Fibroblast of gingiva (primary cell): Measurements from ENCODE around the gene DHFR.
"Not testable (repeated sequence)": the region's sequence is repeated elsewhere in the genome, so short reads cannot be mapped to it uniquely, and the experiment has no call there.

ENCODE experiments used
- DNase-seq: peaks from one replicate; pipeline ENCODE4 v3.0.0-alpha.2; 2011; ENCODE audit warnings: low read depth

Gene DHFR

GRCh38 chr5:80654391-80655230 lies at the start of gene DHFR, which contains the start of gene MSH3:
Gene DHFR, minus strand, starts transcription at chr5:80654983. Its CDS starts 494 bp downstream, at chr5:80654489.
Gene MSH3, plus strand, starts transcription at chr5:80654652. Its CDS starts 76 bp downstream, at chr5:80654728.
- peak; percentile 86 for DNase-seq

- no peak for DNase-seq
Measured at GRCh38 chr5:80704221-80704620, 49.4 kb upstream of the DHFR start.

- no peak for DNase-seq
Measured at GRCh38 chr5:80703747-80704146, 49.0 kb upstream of the DHFR start.

GRCh38 chr5:80703291-80703690 lies 48.5 kb upstream of the DHFR start:
- DNase-seq, result no peak

- no peak for DNase-seq
Measured at GRCh38 chr5:80701597-80701996, 46.8 kb upstream of the DHFR start.

- no peak for DNase-seq
Measured at GRCh38 chr5:80698369-80698768, 43.6 kb upstream of the DHFR start.

- DNase-seq, result no peak
Measured at GRCh38 chr5:80697100-80697499, 42.3 kb upstream of the DHFR start.

- DNase-seq, result no peak
Measured at GRCh38 chr5:80696450-80696849, 41.7 kb upstream of the DHFR start.

- no peak for DNase-seq
Measured at GRCh38 chr5:80695666-80696065, 40.9 kb upstream of the DHFR start.

GRCh38 chr5:80689627-80690026 lies 34.8 kb upstream of the DHFR start:
- DNase-seq, result no peak

GRCh38 chr5:80688648-80689420 lies 34.1 kb upstream of the DHFR start:
- no peak for DNase-seq

GRCh38 chr5:80686757-80687156 lies 32.0 kb upstream of the DHFR start:
- DNase-seq, result peak; percentile 9

GRCh38 chr5:80676706-80677105 lies 21.9 kb upstream of the DHFR start:
- DNase-seq, result no peak

- peak; percentile 64 for DNase-seq
Measured at GRCh38 chr5:80672140-80672736, 17.5 kb upstream of the DHFR start.

- no peak for DNase-seq
Measured at GRCh38 chr5:80668016-80668969, 13.5 kb upstream of the DHFR start.

- no peak for DNase-seq
Measured at GRCh38 chr5:80667384-80667783, 12.6 kb upstream of the DHFR start.

- no peak for DNase-seq
Measured at GRCh38 chr5:80665057-80665456, 10.3 kb upstream of the DHFR start.

GRCh38 chr5:80662108-80662507 lies 7.3 kb upstream of the DHFR start:
- DNase-seq, result no peak

- not testable (repeated sequence) for DNase-seq
Measured at GRCh38 chr5:80660661-80661060, 5.9 kb upstream of the DHFR start.

GRCh38 chr5:80659106-80659505 lies 4.3 kb upstream of the DHFR start:
- peak; percentile 57 for DNase-seq

GRCh38 chr5:80656425-80656824 lies 1.6 kb upstream of the DHFR start:
- DNase-seq, result no peak
